A549 (cell line): ENCODE data around the gene MIA2. TPM values are rescaled to one million over a fixed set of nuclear protein-coding genes. Genes with fewer than 3 reads are reported as not detected.

Source experiments
- ATAC-seq, 2 experiments: fragments of 200-7000 bp in 1 of 2; fragments of >200 bp in 1 of 2; cut with Nextera tagmentation in 1 of 2; cut with Tn5 transposase in 1 of 2; 3 replicates each; pipeline versions ENCODE4 v1.8.0 to v1.9.1; 2018 to 2020; ENCODE audit warnings: mild to moderate bottlenecking in 1 of 2, moderate library complexity in 1 of 2
- CTCF ChIA-PET: fragments of 300-600 bp; sonication (Branson Sonifier 250); formaldehyde crosslinking; extraction: SDS; loops from one replicate; lab custom pipeline; 2021; ENCODE audit warnings: antibody characterized with exemption, inconsistent platforms; lab: Yijun Ruan, JAX
- POLR2A ChIA-PET: fragments of 350-600 bp; formaldehyde crosslinking; extraction: SDS; loops from one replicate; lab custom pipeline; 2021; ENCODE audit warnings: antibody characterized with exemption, inconsistent platforms; lab: Yijun Ruan, JAX
- DNase-seq, 2 experiments: peaks; one replicate each; pipeline versions ENCODE4 v3.0.0 to v3.0.0-alpha.2; 2011 to 2016; ENCODE audit warnings: low read depth in 1 of 2, low spot score in 1 of 2
- FAIRE-seq: peaks from 2 replicates; lab custom pipeline; 2011; peaks lifted over from hg19 to GRCh38; lab: Jason Lieb, UNC
- H3K27ac ChIP-seq, 2 experiments: fragments of >200 bp; sonication (Bioruptor Twin); formaldehyde crosslinking; 3 replicates each; pipeline ENCODE4 v1.5.1; 2016 to 2017
- H3K4me1 ChIP-seq: fragments of >200 bp; sonication (Bioruptor Twin); formaldehyde crosslinking; 3 replicates; pipeline ENCODE4 v1.6.1; 2016
- H3K4me2 ChIP-seq: fragments of >200 bp; sonication (Bioruptor Twin); formaldehyde crosslinking; 3 replicates; pipeline ENCODE4 v1.6.1; 2016
- H3K4me3 ChIP-seq: fragments of >200 bp; sonication (Bioruptor Twin); formaldehyde crosslinking; 3 replicates; pipeline ENCODE4 v1.5.1; 2016
- H3K9me3 ChIP-seq: fragments of >200 bp; sonication (Bioruptor Twin); formaldehyde crosslinking; 3 replicates; pipeline ENCODE4 v1.6.1; 2016
- BHLHE40 ChIP-seq: IDR thresholded peaks from 2 replicates; pipeline ENCODE4 v1.6.1; 2012; ENCODE audit warnings: low read depth, low read length, inconsistent platforms
- CBX2 ChIP-seq: fragments of 200-600 bp; sonication (generic); IDR thresholded peaks from 2 replicates; pipeline ENCODE4 v1.6.1; 2016; ENCODE audit warnings: low read depth, mild to moderate bottlenecking, borderline replicate concordance
- CBX8 ChIP-seq: fragments of 200-600 bp; sonication (generic); IDR thresholded peaks from 2 replicates; pipeline ENCODE4 v1.6.1; 2016
- CHD2 ChIP-seq: fragments of 150-350 bp; IDR thresholded peaks from 2 replicates; pipeline ENCODE4 v1.6.1; 2014; ENCODE audit warnings: low read length; ENCODE audit not compliant: partially characterized antibody
- ESRRA ChIP-seq: fragments of 150-350 bp; IDR thresholded peaks from 2 replicates; pipeline ENCODE4 v1.6.1; 2014; ENCODE audit warnings: mild to moderate bottlenecking, low read length, borderline replicate concordance
- FOSB ChIP-seq: fragments of 250-450 bp; sonication (Bioruptor Pico); IDR thresholded peaks from 2 replicates; pipeline ENCODE4 v1.5.0; 2020; ENCODE audit warnings: mild to moderate bottlenecking, moderate library complexity
- HDAC2 ChIP-seq: fragments of 200-600 bp; sonication (generic); IDR thresholded peaks from 2 replicates; pipeline ENCODE4 v1.6.1; 2016
- HOXA7 ChIP-seq: fragments of 250-450 bp; sonication (Bioruptor Pico); IDR thresholded peaks from 2 replicates; pipeline ENCODE4 v1.5.0; 2020; ENCODE audit warnings: mild to moderate bottlenecking, moderate library complexity
- HOXB13 ChIP-seq: fragments of 250-450 bp; sonication (Bioruptor Pico); IDR thresholded peaks from 2 replicates; pipeline ENCODE4 v1.5.0; 2020; ENCODE audit warnings: low read depth, mild to moderate bottlenecking, moderate library complexity
- JUN ChIP-seq, 2 experiments: fragments of >200 bp; sonication (Bioruptor Twin); formaldehyde crosslinking; IDR thresholded peaks; 2 replicates in 1 of 2; 3 replicates in 1 of 2; pipeline ENCODE4 v1.6.1; 2016 to 2017
- JUNB ChIP-seq: fragments of >200 bp; sonication (Bioruptor Twin); formaldehyde crosslinking; IDR thresholded peaks from 2 replicates; pipeline ENCODE4 v1.6.1; 2016
- KDM5A ChIP-seq: fragments of 200-600 bp; sonication (generic); IDR thresholded peaks from 2 replicates; pipeline ENCODE4 v1.6.1; 2016; ENCODE audit warnings: antibody characterized with exemption, mild to moderate bottlenecking
- MAFK ChIP-seq: fragments of 450-650 bp; IDR thresholded peaks from 2 replicates; pipeline ENCODE4 v1.6.1; 2014; ENCODE audit not compliant: partially characterized antibody
- MAZ ChIP-seq: fragments of 150-350 bp; IDR thresholded peaks from 2 replicates; pipeline ENCODE4 v1.6.1; 2014; ENCODE audit warnings: antibody characterized with exemption, low read depth, low read length, borderline replicate concordance
- NR3C1 ChIP-seq: fragments of >200 bp; sonication (Bioruptor Twin); formaldehyde crosslinking; IDR thresholded peaks from 3 replicates; pipeline ENCODE4 v1.6.1; 2017
- PHF8 ChIP-seq: fragments of 200-600 bp; sonication (generic); IDR thresholded peaks from 2 replicates; pipeline ENCODE4 v1.6.1; 2016; ENCODE audit warnings: low read depth, mild to moderate bottlenecking, antibody characterized with exemption, moderate library complexity, borderline replicate concordance
- POLR2AphosphoS2 ChIP-seq: conservative IDR thresholded peaks from 2 replicates; pipeline ENCODE4 v1.6.1; 2012; ENCODE audit warnings: low read length, improper control_type of control experiment, inconsistent platforms
- RAD21 ChIP-seq, 2 experiments: fragments of >200 bp in 1 of 2; sonication (Bioruptor Twin) in 1 of 2; formaldehyde crosslinking in 1 of 2; IDR thresholded peaks in 1 of 2; conservative IDR thresholded peaks in 1 of 2; 2 replicates in 1 of 2; 3 replicates in 1 of 2; pipeline ENCODE4 v1.6.1; 2012 to 2018; ENCODE audit warnings: inconsistent platforms in 1 of 2
- TP53 ChIP-seq: fragments of 250-450 bp; sonication (Bioruptor Pico); IDR thresholded peaks from 2 replicates; pipeline ENCODE4 v1.5.0; 2021; ENCODE audit warnings: mild to moderate bottlenecking, moderate library complexity
- ZC3H11A ChIP-seq: fragments of 450-650 bp; IDR thresholded peaks from 2 replicates; pipeline ENCODE4 v1.6.1; 2014; ENCODE audit warnings: antibody characterized with exemption, mild to moderate bottlenecking
- ZNF302 ChIP-seq: fragments of 250-450 bp; sonication (Bioruptor Pico); IDR thresholded peaks from 2 replicates; pipeline ENCODE4 v1.9.0; 2021; ENCODE audit warnings: inconsistent platforms, mild to moderate bottlenecking, moderate library complexity
- ZSCAN20 ChIP-seq: fragments of 250-450 bp; sonication (Bioruptor Pico); IDR thresholded peaks from 2 replicates; pipeline ENCODE4 v1.8.0; 2022; ENCODE audit warnings: mild to moderate bottlenecking, moderate library complexity
- WGBS: methylation state at CpG from one replicate; pipeline ENCODE4 v1.1.6; 2017; ENCODE audit errors: missing lambda C conversion rate; 5-methylcytosine and 5-hydroxymethylcytosine counted together
- polyA plus RNA-seq, 4 experiments: library from polyadenylated mRNA; depleted of rRNA in 3 of 4; stranded (reverse); fragments of >200 nt; fragmentation: RNase III in 1 of 4; extraction: RNeasy Plus Mini Kit Qiagen cat#74134 plus additional on column Dnase treatment in 1 of 4; gene quantifications; 2 replicates in 3 of 4; 3 replicates in 1 of 4; pipeline ENCODE4 v1.2.3, GENCODE V29; 2011 to 2017
- TF ChIP-seq, protein P1 (sequence below): IDR thresholded peaks from 2 replicates; pipeline ENCODE4 v1.6.1; 2012; ENCODE audit warnings: low read depth, borderline replicate concordance
- TF ChIP-seq, protein P2 (sequence below): fragments of 250-450 bp; sonication (Bioruptor Pico); IDR thresholded peaks from 2 replicates; pipeline ENCODE4 v1.5.0; 2021; ENCODE audit warnings: mild to moderate bottlenecking, moderate library complexity, borderline replicate concordance
- TF ChIP-seq, protein P3 (sequence below): fragments of 450-650 bp; IDR thresholded peaks from 2 replicates; pipeline ENCODE4 v1.6.1; 2014; ENCODE audit warnings: antibody characterized with exemption
- TF ChIP-seq, protein P4 (sequence below): fragments of >200 bp; sonication (Bioruptor Twin); formaldehyde crosslinking; IDR thresholded peaks from 2 replicates; pipeline ENCODE4 v1.6.1; 2016
- TF ChIP-seq, protein P5 (sequence below): IDR thresholded peaks from 2 replicates; pipeline ENCODE4 v1.6.1; 2012
- TF ChIP-seq, protein P6 (sequence below): fragments of >200 bp; sonication (Bioruptor Twin); formaldehyde crosslinking; IDR thresholded peaks from 3 replicates; pipeline ENCODE4 v1.5.1; 2016
- TF ChIP-seq, protein P7 (sequence below): fragments of 250-450 bp; sonication (Bioruptor Pico); IDR thresholded peaks from 2 replicates; pipeline ENCODE4 v1.5.0; 2020; ENCODE audit warnings: low read depth, mild to moderate bottlenecking, moderate library complexity

The MIA2 gene
- polyA plus RNA-seq, 2 of the 4 experiments (the other 2 are of a cell fraction): 25.4 to 73.9 TPM

DNA sequence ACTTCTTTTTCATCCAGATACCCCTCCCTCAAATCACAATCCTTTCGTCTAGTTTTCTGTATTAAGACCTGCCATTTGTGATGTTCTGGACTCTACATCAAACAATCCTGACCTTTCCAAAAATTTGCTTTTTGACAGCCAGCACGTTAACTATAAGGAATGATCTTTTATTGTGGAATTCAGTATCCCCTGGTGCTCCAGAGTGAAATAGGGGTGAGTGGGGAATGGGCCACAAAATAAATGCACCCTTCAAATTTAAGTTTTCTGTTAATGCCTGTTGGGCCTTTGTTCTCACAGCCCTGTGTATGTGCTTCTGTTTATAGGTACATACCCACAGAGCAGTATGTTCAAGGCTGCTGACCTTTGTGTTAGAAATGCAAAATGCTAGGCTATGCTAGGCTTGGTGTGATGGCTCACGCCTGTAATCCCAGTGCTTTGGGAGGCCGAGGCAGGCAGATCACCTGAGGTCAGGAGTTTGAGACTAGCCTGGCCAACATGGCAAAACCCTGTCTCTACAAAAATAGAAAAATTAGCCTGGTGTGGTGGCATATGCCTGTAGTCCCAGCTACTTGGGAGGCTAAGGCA, 46.7 kb upstream of the MIA2 start:
- no peaks in the 10 kb centered on the region for H3K9me3 ChIP-seq
- CTCF ChIA-PET: no interaction called here
- no peaks in the 10 kb centered on the region for H3K4me1 ChIP-seq
- FAIRE-seq (no peak), DNase-seq (no peak), ATAC-seq (peak; percentile 20 to 43; a peak in 3 of 6 replicates)
- no peak overlapping the region for H3K27ac ChIP-seq
- H3K4me2 ChIP-seq: no peak overlapping the region
- POLR2A ChIA-PET: interaction anchor here (0.7 kb wide), 1 partner anchor 139 kb away, joined by 3 read pairs; no protein-coding TSS in a partner anchor
- H3K4me3 ChIP-seq: no peak overlapping the region
- 85% methylated on average over 4 of the region's 4 CpGs for WGBS
- no peak for TF ChIP-seq CBX8
- TF ChIP-seq, protein P1, sequence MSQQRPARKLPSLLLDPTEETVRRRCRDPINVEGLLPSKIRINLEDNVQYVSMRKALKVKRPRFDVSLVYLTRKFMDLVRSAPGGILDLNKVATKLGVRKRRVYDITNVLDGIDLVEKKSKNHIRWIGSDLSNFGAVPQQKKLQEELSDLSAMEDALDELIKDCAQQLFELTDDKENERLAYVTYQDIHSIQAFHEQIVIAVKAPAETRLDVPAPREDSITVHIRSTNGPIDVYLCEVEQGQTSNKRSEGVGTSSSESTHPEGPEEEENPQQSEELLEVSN: no peak
- no peak for TF ChIP-seq PHF8
- no peak for TF ChIP-seq HOXB13 (CRISPR knock-in tag)
- TF ChIP-seq POLR2AphosphoS2: peak; percentile 53; the same call in 1 of the 2 replicates

DNA sequence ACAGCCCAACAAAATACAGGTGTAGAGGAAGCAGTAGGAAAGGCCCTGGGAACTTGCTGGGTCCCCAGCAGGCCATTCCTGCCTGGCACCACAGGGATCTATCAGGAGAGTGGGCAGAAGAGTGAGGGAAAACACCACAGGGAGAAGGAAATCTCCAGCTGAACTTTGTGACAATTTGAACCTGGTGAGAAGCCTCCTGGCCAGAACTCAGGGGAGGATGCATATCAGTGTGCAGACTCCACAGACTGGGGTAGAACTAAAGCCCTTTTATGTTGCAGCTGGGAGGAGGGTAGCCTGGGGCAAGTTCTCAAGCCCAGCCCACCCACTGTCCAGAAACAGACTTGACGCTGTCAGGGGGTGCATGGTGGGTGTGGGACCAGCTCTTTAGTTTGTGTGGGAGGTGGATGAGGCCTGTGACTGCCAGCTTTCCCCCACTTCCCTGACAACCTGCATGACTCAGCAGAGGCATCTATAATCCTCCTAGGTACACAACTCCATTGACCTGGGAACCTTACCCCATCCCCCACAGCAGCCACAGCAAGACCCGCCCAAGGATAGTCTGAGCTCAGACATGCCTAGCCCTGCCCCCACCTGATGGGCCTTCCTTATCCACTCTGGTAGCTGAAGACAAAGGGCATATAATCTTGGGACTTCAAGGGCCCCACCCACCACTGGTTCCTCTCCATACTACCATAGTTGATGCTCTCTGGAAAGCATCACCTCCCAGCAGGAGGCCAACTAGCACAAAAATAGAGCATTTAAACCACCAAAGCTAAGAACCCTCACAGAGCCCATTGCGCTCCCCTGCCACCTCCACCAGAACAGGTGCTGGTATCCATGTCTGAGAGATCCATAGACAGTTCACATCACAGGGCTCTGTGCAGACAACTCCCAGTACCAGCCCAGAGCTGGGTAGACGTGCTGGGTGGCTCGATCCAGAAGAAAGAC, 29.8 kb upstream of the MIA2 start:
- POLR2A ChIA-PET: interaction anchor here (0.6 to 1.9 kb wide), 4 partner anchors 16 to 34 kb away, joined by 3 to 12 read pairs (median 4); partner anchors contain the start of genes PNN and TRAPPC6B
- H3K4me2 ChIP-seq: peak overlapping the region; percentile 77
- CTCF ChIA-PET: interaction anchor here (0.6 to 2.0 kb wide), 3 partner anchors 28 to 91 kb away, joined by 3 to 7 read pairs (median 3); no protein-coding TSS in a partner anchor
- no peak overlapping the region for H3K4me3 ChIP-seq
- H3K9me3 ChIP-seq: no peaks in the 10 kb centered on the region
- 50% methylated on average over 5 of the region's 5 CpGs for WGBS
- peaks cover 18% of the 10 kb centered on the region for H3K4me1 ChIP-seq
- H3K27ac ChIP-seq: peak overlapping the region; percentile 84 to 88
- no peak for FAIRE-seq
- ATAC-seq: peak; percentile 84 to 90
- peak in 1 of 2 experiments; percentile 92 for DNase-seq
- no peak for TF ChIP-seq ESRRA
- TF ChIP-seq MAFK: peak; percentile 75
- no peak for TF ChIP-seq MAZ
- TF ChIP-seq FOSB (CRISPR knock-in tag): no peak
- TF ChIP-seq ZC3H11A: no peak
- TF ChIP-seq ZNF302 (CRISPR knock-in tag): no peak
- TF ChIP-seq KDM5A: no peak
- TF ChIP-seq, protein P2, sequence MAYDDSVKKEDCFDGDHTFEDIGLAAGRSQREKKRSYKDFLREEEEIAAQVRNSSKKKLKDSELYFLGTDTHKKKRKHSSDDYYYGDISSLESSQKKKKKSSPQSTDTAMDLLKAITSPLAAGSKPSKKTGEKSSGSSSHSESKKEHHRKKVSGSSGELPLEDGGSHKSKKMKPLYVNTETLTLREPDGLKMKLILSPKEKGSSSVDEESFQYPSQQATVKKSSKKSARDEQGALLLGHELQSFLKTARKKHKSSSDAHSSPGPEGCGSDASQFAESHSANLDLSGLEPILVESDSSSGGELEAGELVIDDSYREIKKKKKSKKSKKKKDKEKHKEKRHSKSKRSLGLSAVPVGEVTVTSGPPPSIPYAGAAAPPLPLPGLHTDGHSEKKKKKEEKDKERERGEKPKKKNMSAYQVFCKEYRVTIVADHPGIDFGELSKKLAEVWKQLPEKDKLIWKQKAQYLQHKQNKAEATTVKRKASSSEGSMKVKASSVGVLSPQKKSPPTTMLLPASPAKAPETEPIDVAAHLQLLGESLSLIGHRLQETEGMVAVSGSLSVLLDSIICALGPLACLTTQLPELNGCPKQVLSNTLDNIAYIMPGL (CRISPR knock-in tag): no peak
- TF ChIP-seq HDAC2: no peak
- TF ChIP-seq, protein P3, sequence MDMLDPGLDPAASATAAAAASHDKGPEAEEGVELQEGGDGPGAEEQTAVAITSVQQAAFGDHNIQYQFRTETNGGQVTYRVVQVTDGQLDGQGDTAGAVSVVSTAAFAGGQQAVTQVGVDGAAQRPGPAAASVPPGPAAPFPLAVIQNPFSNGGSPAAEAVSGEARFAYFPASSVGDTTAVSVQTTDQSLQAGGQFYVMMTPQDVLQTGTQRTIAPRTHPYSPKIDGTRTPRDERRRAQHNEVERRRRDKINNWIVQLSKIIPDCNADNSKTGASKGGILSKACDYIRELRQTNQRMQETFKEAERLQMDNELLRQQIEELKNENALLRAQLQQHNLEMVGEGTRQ: no peak
- TF ChIP-seq JUNB: no peak
- TF ChIP-seq HOXA7 (CRISPR knock-in tag): no peak
- no peak for TF ChIP-seq BHLHE40
- no peak for TF ChIP-seq CBX8
- TF ChIP-seq TP53 (CRISPR knock-in tag): no peak
- TF ChIP-seq, protein P4, sequence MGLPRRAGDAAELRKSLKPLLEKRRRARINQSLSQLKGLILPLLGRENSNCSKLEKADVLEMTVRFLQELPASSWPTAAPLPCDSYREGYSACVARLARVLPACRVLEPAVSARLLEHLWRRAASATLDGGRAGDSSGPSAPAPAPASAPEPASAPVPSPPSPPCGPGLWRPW: no peak
- TF ChIP-seq, protein P5, sequence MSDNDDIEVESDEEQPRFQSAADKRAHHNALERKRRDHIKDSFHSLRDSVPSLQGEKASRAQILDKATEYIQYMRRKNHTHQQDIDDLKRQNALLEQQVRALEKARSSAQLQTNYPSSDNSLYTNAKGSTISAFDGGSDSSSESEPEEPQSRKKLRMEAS: peak; percentile 33; the same call in 1 of the 2 replicates
- TF ChIP-seq RAD21 (conservative IDR thresholded peaks at IDR 0.05 in 1 of 2, IDR thresholded peaks at IDR 0.05 in 1 of 2): peak in 1 of 2 experiments; percentile 29; a peak in 1 of 5 replicates
- TF ChIP-seq, protein P6, sequence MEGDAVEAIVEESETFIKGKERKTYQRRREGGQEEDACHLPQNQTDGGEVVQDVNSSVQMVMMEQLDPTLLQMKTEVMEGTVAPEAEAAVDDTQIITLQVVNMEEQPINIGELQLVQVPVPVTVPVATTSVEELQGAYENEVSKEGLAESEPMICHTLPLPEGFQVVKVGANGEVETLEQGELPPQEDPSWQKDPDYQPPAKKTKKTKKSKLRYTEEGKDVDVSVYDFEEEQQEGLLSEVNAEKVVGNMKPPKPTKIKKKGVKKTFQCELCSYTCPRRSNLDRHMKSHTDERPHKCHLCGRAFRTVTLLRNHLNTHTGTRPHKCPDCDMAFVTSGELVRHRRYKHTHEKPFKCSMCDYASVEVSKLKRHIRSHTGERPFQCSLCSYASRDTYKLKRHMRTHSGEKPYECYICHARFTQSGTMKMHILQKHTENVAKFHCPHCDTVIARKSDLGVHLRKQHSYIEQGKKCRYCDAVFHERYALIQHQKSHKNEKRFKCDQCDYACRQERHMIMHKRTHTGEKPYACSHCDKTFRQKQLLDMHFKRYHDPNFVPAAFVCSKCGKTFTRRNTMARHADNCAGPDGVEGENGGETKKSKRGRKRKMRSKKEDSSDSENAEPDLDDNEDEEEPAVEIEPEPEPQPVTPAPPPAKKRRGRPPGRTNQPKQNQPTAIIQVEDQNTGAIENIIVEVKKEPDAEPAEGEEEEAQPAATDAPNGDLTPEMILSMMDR: no peak
- TF ChIP-seq, protein P7, sequence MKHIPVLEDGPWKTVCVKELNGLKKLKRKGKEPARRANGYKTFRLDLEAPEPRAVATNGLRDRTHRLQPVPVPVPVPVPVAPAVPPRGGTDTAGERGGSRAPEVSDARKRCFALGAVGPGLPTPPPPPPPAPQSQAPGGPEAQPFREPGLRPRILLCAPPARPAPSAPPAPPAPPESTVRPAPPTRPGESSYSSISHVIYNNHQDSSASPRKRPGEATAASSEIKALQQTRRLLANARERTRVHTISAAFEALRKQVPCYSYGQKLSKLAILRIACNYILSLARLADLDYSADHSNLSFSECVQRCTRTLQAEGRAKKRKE (CRISPR knock-in tag): no peak
- no peak for TF ChIP-seq CBX2
- no peak for TF ChIP-seq CHD2
- peak in 1 of 2 experiments; percentile 49; a peak in 1 of 5 replicates for TF ChIP-seq JUN (IDR thresholded peaks at IDR 0.05)
- no peak for TF ChIP-seq NR3C1
- TF ChIP-seq ZSCAN20: no peak
- no peak for TF ChIP-seq PHF8
